ENCODE results near the gene CFB.
A peak's percentile ranks its signal among the peaks of the same experiment; 100 is the strongest.

The CFB gene

GRCh38 chr6:31949926-31950548 is 4.1 kb downstream of the CFB start:
- no peak for DNase-seq

- peak; percentile 67 for DNase-seq
Observed at GRCh38 chr6:31952140-31952805, 6.4 kb downstream of the CFB start.

- DNase-seq, result no peak
Observed at GRCh38 chr6:31952890-31953289, 7.0 kb downstream of the CFB start.

GRCh38 chr6:31954511-31954910 is 8.6 kb downstream of the CFB start:
- no peak for DNase-seq

- no peak for DNase-seq
Observed at GRCh38 chr6:31956796-31957195, 10.9 kb downstream of the CFB start.

- no peak for DNase-seq
Observed at GRCh38 chr6:31958412-31958740, 12.5 kb downstream of the CFB start.

GRCh38 chr6:31958741-31959739 is 13.1 kb downstream of the CFB start, which contains the start of the genes NELFE and SKIC2:
TSS of gene NELFE (minus strand) at chr6:31958971. CDS start at chr6:31958446, 525 bp downstream.
TSS of gene SKIC2 (plus strand) at chr6:31959175. CDS start at chr6:31959193, 18 bp downstream.
- DNase-seq, result peak; percentile 99

GRCh38 chr6:31961616-31962015 is 15.7 kb downstream of the CFB start:
- no peak for DNase-seq

- DNase-seq, result no peak
Observed at GRCh38 chr6:31963921-31964320, 18.0 kb downstream of the CFB start.

GRCh38 chr6:31965700-31966099 is 19.8 kb downstream of the CFB start:
- DNase-seq, result no peak

GRCh38 chr6:31966506-31966905 is 20.6 kb downstream of the CFB start:
- no peak for DNase-seq

- no peak for DNase-seq
Observed at GRCh38 chr6:31966997-31967925, 21.4 kb downstream of the CFB start.

- no peak for DNase-seq
Observed at GRCh38 chr6:31967926-31968320, 22.0 kb downstream of the CFB start.

GRCh38 chr6:31968326-31968725 is 22.4 kb downstream of the CFB start:
- DNase-seq, result no peak

GRCh38 chr6:31968791-31969711 is 23.2 kb downstream of the CFB start:
- no peak for DNase-seq

- DNase-seq, result no peak
Observed at GRCh38 chr6:31969712-31970603, 24.1 kb downstream of the CFB start.

GRCh38 chr6:31970604-31971271 is 24.8 kb downstream of the CFB start:
- DNase-seq, result peak; percentile 48

GRCh38 chr6:31971279-31971992 is 25.5 kb downstream of the CFB start:
- DNase-seq, result no peak

Data from NCI-H82 (cell line).